Trophoblast cell (in vitro differentiated cells and primary cell): ENCODE data around the gene TMEM135.

Source experiments
- DNase-seq, 2 donors: peaks; one replicate each; pipeline ENCODE4 v3.0.0-alpha.2; 2016
- H2AFZ ChIP-seq: 2 replicates; pipeline ENCODE4 v1.6.1; 2013; ENCODE audit warnings: low read length, moderate library complexity, mild to moderate bottlenecking; ENCODE audit not compliant: insufficient read depth, poor library complexity
- H2AK5ac ChIP-seq: 2 replicates; pipeline ENCODE4 v1.6.1; 2013; ENCODE audit warnings: mild to moderate bottlenecking, low read length
- H2BK120ac ChIP-seq: 2 replicates; pipeline ENCODE4 v1.6.1; 2013; ENCODE audit warnings: low read length, mild to moderate bottlenecking, moderate library complexity; ENCODE audit not compliant: insufficient read depth, poor library complexity
- H2BK12ac ChIP-seq: 2 replicates; pipeline ENCODE4 v1.6.1; 2013; ENCODE audit warnings: mild to moderate bottlenecking, low read length, moderate library complexity
- H2BK5ac ChIP-seq: 2 replicates; pipeline ENCODE4 v1.6.1; 2013; ENCODE audit warnings: low read length, low read depth, moderate library complexity, mild to moderate bottlenecking; ENCODE audit not compliant: poor library complexity
- H3K14ac ChIP-seq: 2 replicates; pipeline ENCODE4 v1.6.1; 2013; ENCODE audit warnings: mild to moderate bottlenecking, low read length
- H3K18ac ChIP-seq: 2 replicates; pipeline ENCODE4 v1.6.1; 2013; ENCODE audit warnings: mild to moderate bottlenecking, low read length
- H3K23ac ChIP-seq: 2 replicates; pipeline ENCODE4 v1.6.1; 2013; ENCODE audit warnings: low read length
- H3K27ac ChIP-seq: 2 replicates; pipeline ENCODE4 v1.5.1; 2013; ENCODE audit warnings: low read depth, mild to moderate bottlenecking, inconsistent platforms, low read length, moderate library complexity
- H3K27me3 ChIP-seq: 2 replicates; pipeline ENCODE4 v1.6.1; 2013; ENCODE audit warnings: inconsistent platforms, mild to moderate bottlenecking, low read length, moderate library complexity; ENCODE audit not compliant: insufficient read depth
- H3K36me3 ChIP-seq, 2 experiments: 1 replicate in 1 of 2; 2 replicates in 1 of 2; pipeline ENCODE4 v1.6.1; 2013; ENCODE audit warnings: low read length in 2 of 2, mild to moderate bottlenecking in 2 of 2, moderate library complexity in 1 of 2; ENCODE audit not compliant: insufficient read depth in 2 of 2, control insufficient read depth in 1 of 2
- H3K4ac ChIP-seq: 2 replicates; pipeline ENCODE4 v1.6.1; 2013; ENCODE audit warnings: low read depth, mild to moderate bottlenecking, low read length, moderate library complexity
- H3K4me1 ChIP-seq, 2 experiments: 1 replicate in 1 of 2; 2 replicates in 1 of 2; pipeline ENCODE4 v1.6.1; 2013; ENCODE audit warnings: low read length in 2 of 2, mild to moderate bottlenecking in 2 of 2, moderate library complexity in 1 of 2; ENCODE audit not compliant: insufficient read depth in 2 of 2, control insufficient read depth in 1 of 2
- H3K4me2 ChIP-seq: 2 replicates; pipeline ENCODE4 v1.6.1; 2013; ENCODE audit warnings: inconsistent platforms, mild to moderate bottlenecking, low read length, moderate library complexity
- H3K4me3 ChIP-seq: 2 replicates; pipeline ENCODE4 v1.5.1; 2013; ENCODE audit warnings: mild to moderate bottlenecking, low read depth, low read length, inconsistent platforms
- H3K79me1 ChIP-seq: one replicate; pipeline ENCODE4 v1.6.1; 2013; ENCODE audit warnings: low read length
- H3K79me2 ChIP-seq: 2 replicates; pipeline ENCODE4 v1.6.1; 2013; ENCODE audit warnings: low read length, mild to moderate bottlenecking; ENCODE audit not compliant: control insufficient read depth, insufficient read depth, poor library complexity
- H3K9ac ChIP-seq: 2 replicates; pipeline ENCODE4 v1.6.1; 2013; ENCODE audit warnings: mild to moderate bottlenecking, low read length
- H3K9me3 ChIP-seq: 2 replicates; pipeline ENCODE4 v1.6.1; 2013; ENCODE audit warnings: low read depth, mild to moderate bottlenecking, control low read depth, inconsistent platforms, low read length; ENCODE audit not compliant: insufficient read depth
- H4K12ac ChIP-seq: 2 replicates; pipeline ENCODE4 v1.6.1; 2013; ENCODE audit warnings: low read depth, mild to moderate bottlenecking, low read length, moderate library complexity
- H4K8ac ChIP-seq: 2 replicates; pipeline ENCODE4 v1.6.1; 2013; ENCODE audit warnings: low read depth, mild to moderate bottlenecking, low read length, moderate library complexity
- H4K91ac ChIP-seq: one replicate; pipeline ENCODE4 v1.6.1; 2013; ENCODE audit warnings: low read depth, mild to moderate bottlenecking, low read length, moderate library complexity
- WGBS: extraction: QIAGEN DNeasy Blood & Tissue Kit; methylation state at CpG from one replicate; pipeline ENCODE4 v1.1.7; 2013; ENCODE audit warnings: missing lambda C conversion rate; ENCODE audit not compliant: insufficient read length, insufficient coverage; ENCODE audit errors: extremely low coverage; 5-methylcytosine and 5-hydroxymethylcytosine counted together

The TMEM135 gene

GRCh38 chr11:87224486-87224885, 186.8 kb downstream of the TMEM135 start:
- no CpG with 5 or more reads among the region's 1 CpG for WGBS
- Histone ChIP-seq H3K9ac (no peak overlapping the region), H3K4me3 (no peak overlapping the region)

GRCh38 chr11:87228820-87229219, 191.1 kb downstream of the TMEM135 start:
- H2BK120ac ChIP-seq: no peak overlapping the region
- no peak overlapping the region for H3K27ac ChIP-seq
- H3K4me2 ChIP-seq: no peak overlapping the region
- no peak overlapping the region for H3K4ac ChIP-seq
- no peak overlapping the region for H4K12ac ChIP-seq
- no CpG with 5 or more reads among the region's 2 CpGs for WGBS
- no peak overlapping the region for H2BK5ac ChIP-seq
- H3K4me3 ChIP-seq: no peak overlapping the region
- H3K9ac ChIP-seq: no peak overlapping the region
- H4K91ac ChIP-seq: no peak overlapping the region
- H2AK5ac ChIP-seq: no peak overlapping the region
- H3K79me2 ChIP-seq: no peaks in the 10 kb centered on the region
- H3K36me3 ChIP-seq: no peaks in the 10 kb centered on the region
- no peak overlapping the region for H3K14ac ChIP-seq
- no peak overlapping the region for H3K18ac ChIP-seq
- DNase-seq: no peak
- H3K27me3 ChIP-seq: no peaks in the 10 kb centered on the region
- H3K9me3 ChIP-seq: no peaks in the 10 kb centered on the region
- no peak overlapping the region for H2AFZ ChIP-seq
- no peaks in the 10 kb centered on the region for H3K79me1 ChIP-seq
- no peaks in the 10 kb centered on the region for H3K4me1 ChIP-seq
- H2BK12ac ChIP-seq: no peak overlapping the region
- H4K8ac ChIP-seq: no peak overlapping the region
- no peak overlapping the region for H3K23ac ChIP-seq

More at GRCh38 chr11:87224486-87224885, 186.8 kb downstream of the TMEM135 start:
- no peaks in the 10 kb centered on the region for H3K79me2 ChIP-seq
- no peak overlapping the region for H3K4ac ChIP-seq
- DNase-seq: no peak
- no peaks in the 10 kb centered on the region for H3K4me1 ChIP-seq
- H3K27me3 ChIP-seq: no peaks in the 10 kb centered on the region
- H2BK12ac ChIP-seq: no peak overlapping the region
- H2BK120ac ChIP-seq: no peak overlapping the region
- H3K23ac ChIP-seq: no peak overlapping the region
- H2AFZ ChIP-seq: no peak overlapping the region
- H3K4me2 ChIP-seq: no peak overlapping the region
- no peak overlapping the region for H4K8ac ChIP-seq
- no peak overlapping the region for H2AK5ac ChIP-seq
- H3K79me1 ChIP-seq: no peaks in the 10 kb centered on the region
- H4K91ac ChIP-seq: no peak overlapping the region
- no peaks in the 10 kb centered on the region for H3K36me3 ChIP-seq
- no peak overlapping the region for H3K27ac ChIP-seq
- H3K14ac ChIP-seq: no peak overlapping the region
- H2BK5ac ChIP-seq: no peak overlapping the region
- H3K9me3 ChIP-seq: no peaks in the 10 kb centered on the region
- H3K18ac ChIP-seq: no peak overlapping the region
- no peak overlapping the region for H4K12ac ChIP-seq

- Histone ChIP-seq H3K36me3 (no peaks in the 10 kb centered on the region), H3K79me1 (no peaks in the 10 kb centered on the region), H4K12ac (no peak overlapping the region), H3K4me1 (no peaks in the 10 kb centered on the region), H3K79me2 (no peaks in the 10 kb centered on the region), H3K4me2 (no peak overlapping the region), H3K14ac (no peak overlapping the region), H3K4me3 (no peak overlapping the region), H2BK120ac (no peak overlapping the region), H3K23ac (no peak overlapping the region), H3K9ac (no peak overlapping the region), H4K91ac (no peak overlapping the region), H3K27me3 (no peaks in the 10 kb centered on the region), H3K4ac (no peak overlapping the region), H2AK5ac (no peak overlapping the region), H2BK12ac (no peak overlapping the region), H2AFZ (no peak overlapping the region), H3K9me3 (no peaks in the 10 kb centered on the region), H3K27ac (no peak overlapping the region), H2BK5ac (no peak overlapping the region), H3K18ac (no peak overlapping the region), H4K8ac (no peak overlapping the region)
- no CpG with 5 or more reads among the region's 2 CpGs for WGBS
- no peak for DNase-seq
Observed at GRCh38 chr11:87230995-87231394, 193.3 kb downstream of the TMEM135 start.

GRCh38 chr11:87232320-87232719, 194.6 kb downstream of the TMEM135 start:
- Histone ChIP-seq H3K79me2 (no peaks in the 10 kb centered on the region), H3K14ac (no peak overlapping the region), H3K36me3 (no peaks in the 10 kb centered on the region), H2BK120ac (no peak overlapping the region), H3K4me1 (no peaks in the 10 kb centered on the region), H3K27ac (no peak overlapping the region), H2BK12ac (no peak overlapping the region), H2AK5ac (no peak overlapping the region), H3K18ac (no peak overlapping the region), H3K23ac (no peak overlapping the region), H3K4me2 (no peak overlapping the region), H2BK5ac (no peak overlapping the region), H2AFZ (no peak overlapping the region), H3K9me3 (no peaks in the 10 kb centered on the region), H4K8ac (no peak overlapping the region), H3K79me1 (no peaks in the 10 kb centered on the region), H4K91ac (no peak overlapping the region), H4K12ac (no peak overlapping the region), H3K4ac (no peak overlapping the region), H3K9ac (no peak overlapping the region), H3K4me3 (no peak overlapping the region), H3K27me3 (no peaks in the 10 kb centered on the region)
- no peak for DNase-seq
- no CpG with 5 or more reads among the region's 1 CpG for WGBS
